Pancreas (tissue), 10 donors: ENCODE measurements around the gene ACYP2. TPM values are rescaled to one million over a fixed set of nuclear protein-coding genes. Genes with fewer than 3 reads are reported as not detected.
"Not testable (repeated sequence)": the region's sequence is repeated elsewhere in the genome, so short reads cannot be mapped to it uniquely, and the experiment has no call there.

Experiments
- ATAC-seq, 4 donors: fragments of 200-7000 bp; cut with Tn5 transposase; one replicate each; pipeline versions ENCODE4 v1.8.0 to v1.9.1; 2020; ENCODE audit warnings: mild to moderate bottlenecking in 4 of 4, moderate library complexity in 4 of 4
- DNase-seq, 6 donors: peaks; one replicate each; pipeline ENCODE4 v3.0.0-alpha.2; 2020
- FAIRE-seq: peaks from 2 replicates; lab custom pipeline; 2012; peaks lifted over from hg19 to GRCh38; lab: Jason Lieb, UNC
- H3K27ac ChIP-seq, 4 donors: fragments of 200-600 bp; sonication (generic); 1 replicate in 3 of 4; 2 replicates in 1 of 4; pipeline versions ENCODE4 v1.5.0 to v1.8.0; 2020
- H3K27me3 ChIP-seq, 4 donors: fragments of 200-600 bp; one replicate each; pipeline ENCODE4 v1.8.0; 2021
- H3K36me3 ChIP-seq, 3 donors: fragments of 200-600 bp; sonication (generic) in 1 of 3; one replicate each; pipeline versions ENCODE4 v1.5.0 to v1.8.0; 2020 to 2021
- H3K4me1 ChIP-seq, 3 donors: fragments of 200-600 bp; one replicate each; pipeline ENCODE4 v1.8.0; 2021
- H3K4me3 ChIP-seq, 4 donors: fragments of 200-600 bp; sonication (generic) in 2 of 4; one replicate each; pipeline versions ENCODE4 v1.5.0 to v1.8.0; 2020 to 2021
- H3K9me3 ChIP-seq, 4 donors: fragments of 200-600 bp; one replicate each; pipeline ENCODE4 v1.8.0; 2021
- CTCF ChIP-seq, 4 donors: fragments of 200-600 bp; sonication (generic) in 3 of 4; IDR thresholded peaks; one replicate each; pipeline versions ENCODE4 v1.5.0 to v1.8.0; 2021; ENCODE audit warnings: antibody characterized with exemption in 4 of 4
- WGBS, 2 donors: extraction: QIAGEN DNeasy Blood & Tissue Kit; methylation state at CpG; one replicate each; pipeline ENCODE4 v1.1.7; 2013; 5-methylcytosine and 5-hydroxymethylcytosine counted together
- intact Hi-C, 3 donors: fragments of 100-400 bp; cut with DNase I; formaldehyde crosslinking; loops; one replicate each; pipeline versions ENCODE4 v1.11.1 to v1.14.2; 2022
- polyA plus RNA-seq, 2 donors: library from polyadenylated mRNA; stranded (reverse); fragments of 200-250 nt; gene quantifications; one replicate each; pipeline ENCODE4 v1.2.3, GENCODE V29; 2013
- total RNA-seq, 6 donors: library from RNA; stranded (reverse); fragmentation: NEBNext Ultra II Directional in 4 of 6; extraction: Animal tissue kit (Norgen Biotek cat#: 25700) in 4 of 6; gene quantifications; one replicate each; pipeline versions ENCODE4 v1.2.1 to v1.2.4, GENCODE V29; 2021 to 2023
- donor health status: healthy with polysubstance abuse.
- donor health status: DM: no; HTN: no; CAD: no; lungs with moderate emphysema.
- donor health status: DM: no; HTN: no; CAD: no.
- donor health status: control.
- donor health status: control.
- donor health status: Bipolar disorder and iron deficiency.
- donor health status: DM: yes; HTN: yes; CAD: no.
- donor health status: DM: no; HTN: no; CAD: no.
- donor health status: DM: no; HTN: no; CAD: no.
- donor health status: DM: yes; HTN: yes; CAD: no.

ACYP2 gene
- total and polyA plus RNA-seq, 8 donors, result 8.0 to 18.0 (median 10.4) TPM

GRCh38 chr2:54109848-54110247 lies 5.6 kb upstream of the ACYP2 start:
- ATAC-seq (no peak), DNase-seq (no peak), FAIRE-seq (no peak)
- Histone ChIP-seq H3K4me1 (peaks cover 0 to 4% (median 0%) of the 10 kb centered on the region in 3 donors), H3K27ac (no peak overlapping the region), H3K9me3 (no peaks in the 10 kb centered on the region), H3K27me3 (no peaks in the 10 kb centered on the region), H3K36me3 (no peaks in the 10 kb centered on the region), H3K4me3 (no peak overlapping the region)
- intact Hi-C loops, result no loop called here
- TF ChIP-seq CTCF (IDR thresholded peaks at IDR 0.05), result no peak
- WGBS, 2 donors, result 88 to 90% methylated on average over 3 of the region's 3 CpGs

- H3K4me3 ChIP-seq, result peak overlapping the region in 1 of 4 donors; percentile 74
- 83 to 88% methylated on average over 6 of the region's 6 CpGs for WGBS, 2 donors
- FAIRE-seq, DNase-seq, H3K4me1 ChIP-seq, H3K27me3 ChIP-seq, H3K9me3 ChIP-seq, ATAC-seq, H3K36me3 ChIP-seq, intact Hi-C loops: not testable (repeated sequence)
- peak overlapping the region in 2 of 4 donors; percentile 98 to 100 for H3K27ac ChIP-seq
Measured at GRCh38 chr2:54114479-54114878, 936 bp upstream of the ACYP2 start.

GRCh38 chr2:54114936-54115283 lies 505 bp upstream of the ACYP2 start:
- ATAC-seq (no peak), FAIRE-seq (no peak)
- intact Hi-C loops, result no loop called here

GRCh38 chr2:54116598-54116997 lies 1.2 kb downstream of the ACYP2 start:
- H3K9me3 ChIP-seq, H3K27ac ChIP-seq, DNase-seq, H3K4me3 ChIP-seq, H3K36me3 ChIP-seq, ATAC-seq, intact Hi-C loops, H3K4me1 ChIP-seq, FAIRE-seq, H3K27me3 ChIP-seq: not testable (repeated sequence)
- 96 to 98% methylated on average over 10 of the region's 10 CpGs for WGBS, 2 donors

More at GRCh38 chr2:54114936-54115283, 505 bp upstream of the ACYP2 start:
- H3K4me3 ChIP-seq, result peak overlapping the region; percentile 53 to 74 (median 64)
- no peaks in the 10 kb centered on the region for H3K36me3 ChIP-seq
- H3K9me3 ChIP-seq, result no peaks in the 10 kb centered on the region
- H3K27me3 ChIP-seq, result no peaks in the 10 kb centered on the region
- peak overlapping the region; percentile 98 to 100 (median 99) for H3K27ac ChIP-seq
- TF ChIP-seq CTCF (IDR thresholded peaks at IDR 0.05), result no peak
- no peak for DNase-seq
- 32 to 39% methylated on average over 3 of the region's 3 CpGs for WGBS, 2 donors
- H3K4me1 ChIP-seq, result peaks cover 0 to 7% (median 0%) of the 10 kb centered on the region in 3 donors

- H3K27me3 ChIP-seq, result no peaks in the 10 kb centered on the region
- 97 to 99% methylated on average over 8 of the region's 8 CpGs for WGBS, 2 donors
Measured at GRCh38 chr2:54120950-54121349, 5.5 kb downstream of the ACYP2 start.

More at GRCh38 chr2:54120950-54121349, 5.5 kb downstream of the ACYP2 start:
- no peaks in the 10 kb centered on the region for H3K36me3 ChIP-seq
- ATAC-seq (no peak), FAIRE-seq (no peak), DNase-seq (no peak)
- no peaks in the 10 kb centered on the region for H3K4me1 ChIP-seq
- intact Hi-C loops, result no loop called here
- no peak overlapping the region for H3K4me3 ChIP-seq
- no peaks in the 10 kb centered on the region for H3K9me3 ChIP-seq
- no peak for TF ChIP-seq CTCF (IDR thresholded peaks at IDR 0.05)
- no peak overlapping the region for H3K27ac ChIP-seq
